Calu3 (cell line): ENCODE measurements around the gene ADCY1. TPM values are rescaled to one million over a fixed set of nuclear protein-coding genes. Genes with fewer than 3 reads are reported as not detected.

Experiments
- BruUV-seq: library from RNA; stranded (reverse); fragments of 400-500 nt; replicated peaks from 2 replicates; lab custom pipeline; 2021; lab: Mats Ljungman, UMichigan
- CTCF ChIA-PET: fragments of 300-600 bp; sonication (Branson Sonifier 250); formaldehyde crosslinking; loops from one replicate; lab custom pipeline; 2022; ENCODE audit warnings: antibody characterized with exemption; lab: Charles Lee
- DNase-seq: peaks from one replicate; pipeline ENCODE4 v3.0.0; 2022
- H3K27ac Mint-ChIP-seq: one replicate; pipeline ENCODE4 v1.8.0; 2022; ENCODE audit warnings: mixed read lengths; ENCODE audit not compliant: unreplicated experiment
- H3K27me3 Mint-ChIP-seq: one replicate; pipeline ENCODE4 v1.8.0; 2022; ENCODE audit warnings: mixed read lengths; ENCODE audit not compliant: unreplicated experiment
- H3K36me3 Mint-ChIP-seq: one replicate; pipeline ENCODE4 v1.8.0; 2022; ENCODE audit warnings: mild to moderate bottlenecking, moderate library complexity, mixed read lengths; ENCODE audit not compliant: insufficient read depth, unreplicated experiment
- H3K4me1 Mint-ChIP-seq: one replicate; pipeline ENCODE4 v1.8.0; 2022; ENCODE audit warnings: mild to moderate bottlenecking, low read depth, mixed read lengths; ENCODE audit not compliant: unreplicated experiment
- H3K4me3 Mint-ChIP-seq: one replicate; pipeline ENCODE4 v1.8.0; 2022; ENCODE audit warnings: mild to moderate bottlenecking, low read depth, moderate library complexity, mixed read lengths; ENCODE audit not compliant: unreplicated experiment
- H3K9me3 Mint-ChIP-seq: one replicate; pipeline ENCODE4 v1.8.0; 2022; ENCODE audit warnings: low read depth, mixed read lengths; ENCODE audit not compliant: unreplicated experiment
- intact Hi-C: fragments of 100-400 bp; cut with micrococcal nuclease; formaldehyde crosslinking; loops from one replicate; pipeline ENCODE4 v1.10.0; 2022; ENCODE audit not compliant: unreplicated experiment
- total RNA-seq: library from RNA; stranded (reverse); gene quantifications from 2 replicates; pipeline ENCODE4 v1.2.3, GENCODE V29; 2022
- TF ChIP-seq, protein P1 (sequence below): fragments of 200-600 bp; IDR thresholded peaks from one replicate; pipeline ENCODE4 v1.8.0; 2022; ENCODE audit warnings: antibody characterized with exemption; ENCODE audit not compliant: unreplicated experiment

Gene ADCY1
- total RNA-seq, 1 experiment from 2014 or later = 8.8 TPM

- Mint-ChIP-seq H3K27me3 (peaks cover 83% of the 10 kb centered on the region), H3K4me1 (no peaks in the 10 kb centered on the region), H3K4me3 (no peak overlapping the region), H3K9me3 (no peaks in the 10 kb centered on the region), H3K27ac (no peak overlapping the region), H3K36me3 (no peaks in the 10 kb centered on the region)
- BruUV-seq = no TSS peak
- CTCF ChIA-PET = no interaction called here
- intact Hi-C loops = no loop called here
- DNase-seq = no peak
- TF ChIP-seq, protein P1, sequence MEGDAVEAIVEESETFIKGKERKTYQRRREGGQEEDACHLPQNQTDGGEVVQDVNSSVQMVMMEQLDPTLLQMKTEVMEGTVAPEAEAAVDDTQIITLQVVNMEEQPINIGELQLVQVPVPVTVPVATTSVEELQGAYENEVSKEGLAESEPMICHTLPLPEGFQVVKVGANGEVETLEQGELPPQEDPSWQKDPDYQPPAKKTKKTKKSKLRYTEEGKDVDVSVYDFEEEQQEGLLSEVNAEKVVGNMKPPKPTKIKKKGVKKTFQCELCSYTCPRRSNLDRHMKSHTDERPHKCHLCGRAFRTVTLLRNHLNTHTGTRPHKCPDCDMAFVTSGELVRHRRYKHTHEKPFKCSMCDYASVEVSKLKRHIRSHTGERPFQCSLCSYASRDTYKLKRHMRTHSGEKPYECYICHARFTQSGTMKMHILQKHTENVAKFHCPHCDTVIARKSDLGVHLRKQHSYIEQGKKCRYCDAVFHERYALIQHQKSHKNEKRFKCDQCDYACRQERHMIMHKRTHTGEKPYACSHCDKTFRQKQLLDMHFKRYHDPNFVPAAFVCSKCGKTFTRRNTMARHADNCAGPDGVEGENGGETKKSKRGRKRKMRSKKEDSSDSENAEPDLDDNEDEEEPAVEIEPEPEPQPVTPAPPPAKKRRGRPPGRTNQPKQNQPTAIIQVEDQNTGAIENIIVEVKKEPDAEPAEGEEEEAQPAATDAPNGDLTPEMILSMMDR = no peak
Measured at GRCh38 chr7:45593121-45593541, 19.0 kb downstream of the ADCY1 start.

- CTCF ChIA-PET = no interaction called here
- Mint-ChIP-seq H3K27me3 (peaks cover 76% of the 10 kb centered on the region), H3K9me3 (no peaks in the 10 kb centered on the region), H3K27ac (no peak overlapping the region), H3K4me3 (no peak overlapping the region), H3K36me3 (no peaks in the 10 kb centered on the region), H3K4me1 (no peaks in the 10 kb centered on the region)
- BruUV-seq = no TSS peak
- no peak for DNase-seq
- TF ChIP-seq, protein P1 = no peak
- intact Hi-C loops = no loop called here
Measured at GRCh38 chr7:45593877-45594276, 19.7 kb downstream of the ADCY1 start.

DNA sequence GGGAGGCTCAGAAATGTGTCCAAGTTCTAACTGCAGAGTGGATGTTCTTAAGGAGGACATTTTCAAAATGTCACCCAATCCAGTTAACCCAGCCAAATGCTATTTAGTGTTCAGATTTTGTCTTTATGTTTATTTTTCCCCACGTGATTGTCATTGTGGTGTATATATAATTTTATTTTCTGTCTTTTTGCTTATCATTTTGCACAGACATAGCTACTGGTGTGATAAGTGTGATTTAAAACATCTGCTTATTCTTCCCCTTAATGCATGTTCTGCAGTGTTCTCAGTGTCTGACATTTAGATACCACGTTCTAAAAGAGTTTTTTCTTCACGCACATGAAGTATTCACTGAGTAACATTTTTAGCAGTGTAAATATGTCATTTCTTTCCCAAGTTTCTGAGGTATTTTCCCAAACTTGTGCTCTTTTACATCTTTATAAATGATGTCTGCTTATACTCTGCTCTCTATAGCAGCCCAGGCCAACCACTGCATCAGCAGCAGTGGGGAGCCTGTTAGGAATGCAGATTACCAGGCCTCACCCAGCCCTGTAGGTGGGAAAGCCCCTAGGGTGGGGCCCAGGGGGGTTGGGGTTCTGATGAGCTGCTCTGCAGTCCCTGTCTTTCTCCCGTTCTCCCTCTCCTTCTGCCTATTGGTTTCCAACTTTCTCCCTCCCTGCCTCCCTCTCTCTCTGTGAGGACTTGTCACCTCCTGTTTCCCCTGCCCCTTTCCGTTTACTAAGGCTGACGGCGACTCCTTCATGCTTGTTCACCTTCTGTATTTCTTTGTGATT is 20.8 kb downstream of the ADCY1 start:
- no TSS peak for BruUV-seq
- DNase-seq = no peak
- CTCF ChIA-PET = no interaction called here
- Mint-ChIP-seq H3K4me1 (no peaks in the 10 kb centered on the region), H3K4me3 (no peak overlapping the region), H3K27me3 (peaks cover 65% of the 10 kb centered on the region), H3K36me3 (no peaks in the 10 kb centered on the region), H3K9me3 (no peaks in the 10 kb centered on the region), H3K27ac (no peak overlapping the region)
- TF ChIP-seq, protein P1 = no peak
- intact Hi-C loops = no loop called here

- TF ChIP-seq, protein P1 = no peak
- intact Hi-C loops = no loop called here
- CTCF ChIA-PET = no interaction called here
Measured at GRCh38 chr7:45595809-45596664, 21.9 kb downstream of the ADCY1 start.

More at GRCh38 chr7:45595809-45596664, 21.9 kb downstream of the ADCY1 start:
- H3K36me3 Mint-ChIP-seq = no peaks in the 10 kb centered on the region
- no peak overlapping the region for H3K27ac Mint-ChIP-seq
- no TSS peak for BruUV-seq
- H3K4me3 Mint-ChIP-seq = no peak overlapping the region
- no peak for DNase-seq
- no peaks in the 10 kb centered on the region for H3K4me1 Mint-ChIP-seq
- H3K9me3 Mint-ChIP-seq = no peaks in the 10 kb centered on the region
- peaks cover 55% of the 10 kb centered on the region for H3K27me3 Mint-ChIP-seq
